ENCODE measurements around the gene LRRFIP1.

The LRRFIP1 gene

GRCh38 chr2:237616373-237616733 lies 11.0 kb upstream of the LRRFIP1 start:
- TF ChIP-seq CTCF (conservative IDR thresholded peaks at IDR 0.05; ENCODE audit: low read length) = no peak
- DNase-seq (ENCODE audit: low read depth) = no peak
- peak overlapping the region; percentile 15 for H3K4me3 ChIP-seq (ENCODE audit: low read length)

- peak; percentile 92 for DNase-seq (ENCODE audit: low read depth)
- no peak for TF ChIP-seq CTCF (conservative IDR thresholded peaks at IDR 0.05; ENCODE audit: low read length)
These were observed 10.4 kb upstream of the LRRFIP1 start for GRCh38 chr2:237616734-237617586.

GRCh38 chr2:237617587-237617982 lies 9.8 kb upstream of the LRRFIP1 start:
- no peak for TF ChIP-seq CTCF (conservative IDR thresholded peaks at IDR 0.05; ENCODE audit: low read length)
- DNase-seq (ENCODE audit: low read depth) = no peak
- no peak overlapping the region for H3K4me3 ChIP-seq (ENCODE audit: low read length)

More at GRCh38 chr2:237616734-237617586, 10.4 kb upstream of the LRRFIP1 start:
- H3K4me3 ChIP-seq (ENCODE audit: low read length) = no peak overlapping the region

DNA sequence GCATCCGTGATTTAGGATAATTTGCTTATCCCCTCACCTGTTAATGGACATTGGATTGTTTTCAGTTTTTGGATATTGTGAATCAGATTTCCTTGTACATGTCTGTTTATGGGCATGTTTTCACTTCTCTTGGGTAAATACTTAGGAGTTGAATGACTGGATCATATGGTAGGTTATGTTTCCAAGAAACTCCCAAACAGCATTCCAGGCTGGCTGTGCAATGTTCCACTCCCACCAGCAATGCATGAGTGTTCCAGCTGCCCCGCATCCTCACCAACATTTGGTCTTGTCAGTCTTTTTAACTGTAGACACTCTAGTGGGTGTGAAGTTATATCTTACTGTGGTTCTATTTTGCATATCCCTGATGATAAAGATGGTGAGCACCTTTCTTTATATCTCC lies 8.9 kb upstream of the LRRFIP1 start:
- peak; percentile 87 for DNase-seq (ENCODE audit: low read depth)
- no peak for TF ChIP-seq CTCF (conservative IDR thresholded peaks at IDR 0.05; ENCODE audit: low read length)
- no peak overlapping the region for H3K4me3 ChIP-seq (ENCODE audit: low read length)

GRCh38 chr2:237623428-237624403 lies 3.7 kb upstream of the LRRFIP1 start:
- no peak for TF ChIP-seq CTCF (conservative IDR thresholded peaks at IDR 0.05; ENCODE audit: low read length)
- no peak overlapping the region for H3K4me3 ChIP-seq (ENCODE audit: low read length)
- DNase-seq (ENCODE audit: low read depth) = no peak

GRCh38 chr2:237624565-237624964 lies 2.8 kb upstream of the LRRFIP1 start:
- TF ChIP-seq CTCF (conservative IDR thresholded peaks at IDR 0.05; ENCODE audit: low read length) = no peak
- DNase-seq (ENCODE audit: low read depth) = no peak

More at GRCh38 chr2:237624565-237624964, 2.8 kb upstream of the LRRFIP1 start:
- no peak overlapping the region for H3K4me3 ChIP-seq (ENCODE audit: low read length)
